EH (cell line): ENCODE measurements around the gene KIF5C.

Experiments used
- DNase-seq: peaks from one replicate; pipeline ENCODE4 v3.0.0-alpha.2; 2015; ENCODE audit warnings: low read depth

Gene KIF5C

DNA sequence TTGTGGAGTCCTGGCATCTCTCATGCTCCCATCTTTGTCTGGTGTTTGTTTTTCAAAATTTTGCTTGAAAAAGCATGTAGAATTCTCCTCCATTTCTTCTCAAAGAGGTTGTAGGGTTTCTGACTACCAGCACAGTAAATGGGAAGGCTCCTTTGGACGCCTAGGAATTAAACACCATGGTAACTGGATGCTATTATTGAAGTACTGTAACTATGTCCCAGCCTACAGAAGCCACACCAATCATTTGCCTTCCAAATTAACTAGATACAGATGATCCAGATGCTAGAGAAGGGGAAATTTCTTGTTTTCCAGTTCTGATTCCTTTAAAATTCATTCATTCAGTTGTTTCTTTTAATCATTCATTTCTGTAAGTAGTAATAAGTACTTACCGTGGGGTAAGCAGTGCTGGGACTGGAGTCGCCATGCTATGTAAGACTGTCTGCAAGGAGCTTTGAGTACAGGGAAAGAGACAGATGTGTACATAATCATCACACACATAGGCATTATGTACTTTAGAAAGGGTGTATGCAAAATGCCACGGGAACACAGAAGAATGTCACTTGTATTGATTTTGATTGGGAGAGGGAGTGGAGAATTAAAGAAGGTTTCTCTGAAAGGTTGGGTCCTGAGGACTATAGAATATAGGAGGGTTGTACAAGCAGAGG is 49.6 kb downstream of the KIF5C start:
- DNase-seq, result no peak

DNA sequence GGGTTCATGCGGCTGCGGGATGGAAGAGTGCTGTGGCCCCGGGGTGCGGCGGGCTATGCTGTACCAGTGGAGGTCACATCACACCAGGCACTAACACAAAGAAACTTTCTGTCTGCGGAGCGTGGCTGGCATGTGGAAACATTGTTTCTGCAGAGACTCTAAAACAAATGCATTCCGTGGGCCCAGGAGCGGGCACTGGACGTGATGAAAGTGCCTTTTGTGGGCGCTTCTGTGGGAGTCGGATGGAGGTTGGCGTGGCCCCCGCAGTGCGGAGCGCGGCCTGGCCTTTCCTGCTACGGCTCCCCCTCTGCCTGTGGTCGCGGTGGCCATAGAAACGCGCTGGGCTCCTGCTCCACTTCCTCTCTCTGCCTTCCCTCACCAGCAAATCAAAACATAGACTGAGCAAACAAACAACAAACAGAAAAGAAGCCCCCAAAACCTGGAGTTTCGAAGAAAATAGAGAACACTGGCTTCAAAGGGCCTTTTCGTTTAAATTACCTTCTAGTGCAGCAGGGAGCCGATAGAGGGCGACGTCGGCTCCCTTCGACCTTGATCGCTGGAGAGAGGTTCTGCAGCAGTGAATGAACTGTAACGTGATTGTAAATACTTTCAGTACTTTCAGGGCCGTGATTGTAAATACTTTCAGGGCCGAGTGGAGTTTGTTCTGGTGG is 51.4 kb downstream of the KIF5C start:
- peak; percentile 48 for DNase-seq

DNA sequence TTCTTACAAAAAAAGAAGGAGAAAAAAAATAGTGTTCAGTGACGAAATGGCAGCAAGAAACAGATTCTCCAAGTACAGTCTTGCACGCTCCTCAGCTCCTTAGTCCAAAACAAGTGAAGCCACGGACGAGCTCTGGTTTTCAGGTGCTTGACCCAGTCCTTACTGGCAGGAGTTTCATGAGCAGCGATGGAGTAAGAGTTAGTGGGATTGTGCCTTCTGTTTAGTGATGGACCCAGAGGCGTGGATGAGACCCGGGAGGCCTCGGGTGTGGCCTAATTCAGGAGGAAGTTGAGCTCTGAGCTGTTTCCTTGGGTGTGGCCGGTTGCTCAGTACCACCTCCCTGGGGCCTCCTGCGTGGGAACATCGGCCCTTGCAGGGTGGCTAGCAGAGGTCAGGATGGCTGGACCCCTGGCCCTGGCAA is 52.0 kb downstream of the KIF5C start:
- no peak for DNase-seq

DNA sequence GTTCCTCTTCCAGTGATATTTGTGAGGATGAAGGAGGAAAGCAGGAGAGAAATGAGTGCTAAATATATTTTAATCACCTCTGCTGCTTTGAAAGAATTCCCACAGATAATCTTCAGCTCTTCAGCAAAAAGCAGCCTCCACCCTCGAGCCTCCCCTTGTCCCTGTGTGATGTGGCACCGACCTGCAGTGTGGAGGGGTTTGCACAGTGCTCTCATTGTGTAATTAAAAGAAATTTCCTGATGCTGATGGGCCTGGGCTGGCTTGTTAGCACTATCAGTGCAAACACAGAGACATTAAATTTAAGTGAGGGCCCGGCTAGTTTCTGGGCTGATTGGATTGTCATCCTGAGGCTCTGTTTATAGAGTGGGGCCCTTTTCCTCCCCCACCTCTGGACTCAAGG is 53.4 kb downstream of the KIF5C start:
- DNase-seq, result no peak

DNA sequence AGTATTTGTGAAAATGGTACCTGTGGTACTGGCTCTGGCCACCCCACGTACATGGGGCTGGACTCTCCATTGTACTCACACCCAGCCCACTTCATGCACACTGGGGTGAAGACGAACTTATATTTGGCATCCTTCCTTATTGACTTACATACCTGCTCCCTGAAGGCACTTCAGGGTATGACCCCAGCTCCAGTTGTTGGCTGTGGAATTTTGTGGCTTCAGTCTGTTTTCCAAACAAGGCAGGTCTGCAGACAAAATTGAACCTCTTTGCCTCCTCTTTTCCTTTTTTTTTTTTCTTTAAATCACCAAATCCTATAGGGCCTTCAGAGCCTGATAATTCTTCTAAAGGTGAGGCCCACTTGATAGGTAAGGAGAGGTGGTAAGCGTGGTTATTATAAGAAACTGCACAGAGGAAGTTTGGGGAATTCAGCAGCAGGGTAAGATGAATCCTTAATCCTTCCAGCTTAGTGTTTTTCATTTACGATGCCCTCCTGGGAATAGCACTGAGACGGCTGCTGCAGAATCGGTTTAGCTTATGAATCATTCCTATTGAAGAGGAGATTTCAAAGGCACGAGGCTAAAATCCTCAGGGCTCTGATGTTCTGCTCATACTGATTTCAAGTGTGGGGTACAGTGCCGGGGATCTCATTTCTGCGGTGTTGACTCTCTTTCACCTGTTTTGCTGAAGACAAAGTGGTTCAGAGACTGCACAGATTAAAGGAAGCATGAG is 55.2 kb downstream of the KIF5C start:
- DNase-seq, result no peak

DNA sequence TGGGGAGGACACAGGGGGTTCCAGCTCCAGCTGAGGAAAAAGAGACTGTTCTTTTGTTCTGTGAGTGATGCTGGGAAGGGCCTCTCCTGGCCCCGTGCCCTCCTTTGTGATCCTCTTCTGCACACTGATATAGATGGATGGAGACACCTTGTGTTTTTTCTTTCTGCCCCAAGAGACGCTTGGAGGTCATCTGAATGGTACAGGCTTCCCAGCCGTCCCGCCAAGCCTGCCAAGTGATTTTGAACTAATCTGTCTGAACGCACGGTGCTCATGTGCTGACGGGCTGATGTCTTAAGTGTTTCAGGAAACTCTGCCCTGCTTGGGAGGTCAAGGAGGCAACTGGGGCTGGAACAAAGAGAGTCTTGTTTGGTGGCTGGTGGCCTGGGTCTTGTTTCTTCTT is 57.5 kb downstream of the KIF5C start:
- no peak for DNase-seq

DNA sequence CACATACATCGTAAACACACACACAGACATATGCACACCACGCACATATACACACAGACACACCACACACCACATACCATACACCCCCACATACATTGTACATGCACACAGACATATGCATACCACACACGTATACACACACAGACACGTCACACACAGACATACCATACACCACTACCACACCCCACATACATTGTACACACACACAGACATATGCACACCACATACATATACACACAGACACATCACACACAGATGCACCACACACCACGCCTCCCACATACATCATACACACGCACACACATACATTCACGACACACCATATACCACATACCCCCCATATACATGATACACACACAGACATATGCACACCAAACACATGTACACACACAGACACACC is 58.4 kb downstream of the KIF5C start:
- DNase-seq, result no peak

DNA sequence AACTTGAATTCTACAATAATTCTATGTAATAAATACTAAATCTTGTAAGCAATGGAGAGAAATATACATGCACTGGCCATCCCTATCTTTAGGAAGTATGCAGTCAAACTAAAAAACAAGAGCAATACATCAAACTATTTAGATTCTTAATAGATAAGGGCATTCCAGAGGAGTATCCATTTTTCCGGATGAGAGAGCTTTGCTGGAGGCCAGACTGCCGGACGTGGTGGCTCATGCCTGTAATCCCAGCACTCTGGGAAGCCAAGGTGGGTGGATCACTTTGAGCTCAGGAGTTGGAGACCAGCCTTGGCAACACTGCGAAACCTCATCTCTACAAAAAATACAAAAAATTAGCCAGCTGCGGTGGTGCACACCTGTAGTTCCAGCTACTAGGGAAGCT is 60.8 kb downstream of the KIF5C start:
- peak; percentile 23 for DNase-seq

DNA sequence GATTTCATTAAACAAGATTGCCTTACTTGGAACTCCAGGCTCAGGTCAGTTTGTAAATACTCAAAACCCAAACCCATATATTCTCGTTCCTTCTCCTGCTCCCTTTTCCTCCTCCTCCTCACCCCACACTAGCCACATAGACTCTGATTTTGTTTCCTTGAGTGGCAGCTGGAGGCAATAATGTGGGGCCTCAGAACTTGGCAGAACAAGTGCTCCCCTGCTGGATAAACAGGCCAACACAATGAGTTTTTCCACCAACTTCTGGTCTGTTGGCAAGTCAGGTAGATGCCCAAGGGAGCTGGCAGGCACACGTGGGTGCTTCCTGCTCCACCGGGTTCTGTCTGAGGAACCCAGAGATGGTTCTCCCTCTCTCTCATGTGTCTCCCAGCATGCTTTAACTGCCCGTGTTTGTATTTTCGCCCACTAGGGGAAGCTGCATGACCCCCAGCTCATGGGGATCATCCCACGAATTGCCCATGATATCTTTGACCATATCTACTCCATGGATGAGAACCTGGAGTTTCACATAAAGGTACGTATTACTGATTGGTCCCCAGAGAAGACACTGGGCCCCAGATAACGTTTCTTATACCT is 61.9 kb downstream of the KIF5C start:
- no peak for DNase-seq

DNA sequence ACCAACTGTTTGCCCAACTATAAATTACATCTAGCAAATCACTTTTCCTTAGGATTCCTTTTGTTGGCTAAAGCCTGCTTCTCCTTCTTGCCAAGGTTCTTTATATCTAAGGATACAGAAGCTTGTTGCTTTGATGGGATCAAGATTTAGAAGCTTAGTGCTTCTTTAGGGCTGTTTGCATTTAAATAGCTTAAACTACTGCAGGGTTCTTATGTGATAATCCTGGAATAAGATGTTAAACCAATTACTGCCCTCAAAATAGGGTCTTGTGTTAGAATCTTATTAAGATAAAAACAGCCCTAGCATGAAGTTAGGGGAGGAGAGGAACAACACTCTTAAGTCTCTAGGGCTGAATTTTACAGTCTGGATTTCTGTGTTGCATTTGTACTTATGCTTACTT is 64.2 kb downstream of the KIF5C start:
- DNase-seq, result no peak

DNA sequence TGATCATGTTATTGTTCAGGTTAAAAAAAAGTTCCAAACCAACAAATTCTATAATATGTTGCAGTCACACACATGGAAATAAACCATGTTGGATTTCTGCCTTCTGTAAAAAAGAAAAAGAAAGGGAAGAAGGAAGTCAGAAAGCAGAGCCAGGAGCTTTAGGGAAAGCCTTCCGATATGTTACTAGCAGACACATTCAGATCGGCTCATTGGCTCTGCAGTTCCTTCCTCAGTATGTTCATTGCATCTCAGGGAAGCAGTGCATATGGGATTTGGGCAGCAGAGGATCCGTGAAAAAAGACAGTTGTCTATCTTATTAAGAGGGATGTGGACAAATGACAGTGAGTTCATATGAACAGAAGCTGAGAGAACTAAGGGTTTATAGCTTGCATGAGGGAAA is 68.1 kb downstream of the KIF5C start:
- DNase-seq, result no peak

DNA sequence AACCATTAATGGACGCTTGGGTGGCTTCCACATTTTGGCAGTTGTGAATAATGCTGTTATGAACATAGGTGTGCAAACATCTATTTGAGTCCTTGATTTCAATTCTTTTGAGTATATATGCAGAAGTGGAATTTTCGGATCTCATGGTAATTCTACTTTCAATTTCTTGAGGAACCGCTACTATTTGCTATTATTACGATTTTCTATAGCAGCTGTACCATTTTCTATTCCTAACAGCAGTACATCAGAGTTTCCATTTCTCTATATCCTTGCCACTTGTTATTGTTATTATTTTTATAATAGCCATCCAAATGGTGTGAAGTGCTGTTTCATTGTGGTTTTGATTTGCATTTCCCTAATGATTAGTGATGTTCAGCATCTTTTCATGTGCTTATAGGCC is 69.5 kb downstream of the KIF5C start:
- no peak for DNase-seq

DNA sequence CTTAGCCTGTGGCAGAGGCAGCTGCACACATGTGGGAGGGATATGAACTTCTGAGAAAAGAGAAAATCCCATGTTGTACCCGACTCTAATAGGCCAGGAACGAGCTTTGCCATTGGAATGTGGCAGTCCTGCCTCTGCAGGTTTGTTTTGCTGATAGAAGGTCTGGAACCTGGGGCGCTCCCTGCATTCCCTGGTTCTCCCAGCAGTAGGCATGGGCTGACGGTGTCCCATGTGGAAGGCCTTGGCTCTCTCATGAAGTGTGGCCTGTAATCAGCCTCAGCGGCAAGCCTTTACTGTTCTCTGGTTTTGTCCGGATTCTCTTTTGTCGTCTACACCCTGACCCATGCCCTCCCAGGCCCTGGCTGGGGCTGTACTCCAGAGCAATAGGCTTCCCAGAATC is 72.3 kb downstream of the KIF5C start:
- no peak for DNase-seq

DNA sequence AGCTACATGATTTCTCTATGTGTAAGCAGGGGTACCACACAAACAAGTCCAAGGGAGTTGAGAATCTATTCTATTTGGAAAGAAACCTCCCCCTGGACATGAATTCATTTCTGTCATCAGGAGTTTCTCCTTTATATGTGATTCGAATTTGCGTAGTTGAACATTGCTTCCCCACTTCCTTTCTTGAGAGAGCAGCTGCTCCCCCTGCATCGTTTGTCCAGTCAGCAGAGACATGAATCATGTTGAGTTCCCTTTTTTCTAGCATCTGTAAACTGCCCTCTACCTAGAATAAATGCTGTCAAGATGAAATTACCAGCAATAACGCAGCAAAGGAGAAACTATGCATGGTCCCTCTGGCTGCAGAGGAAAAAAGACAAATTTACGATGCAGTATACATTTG is 73.8 kb downstream of the KIF5C start:
- no peak for DNase-seq

DNA sequence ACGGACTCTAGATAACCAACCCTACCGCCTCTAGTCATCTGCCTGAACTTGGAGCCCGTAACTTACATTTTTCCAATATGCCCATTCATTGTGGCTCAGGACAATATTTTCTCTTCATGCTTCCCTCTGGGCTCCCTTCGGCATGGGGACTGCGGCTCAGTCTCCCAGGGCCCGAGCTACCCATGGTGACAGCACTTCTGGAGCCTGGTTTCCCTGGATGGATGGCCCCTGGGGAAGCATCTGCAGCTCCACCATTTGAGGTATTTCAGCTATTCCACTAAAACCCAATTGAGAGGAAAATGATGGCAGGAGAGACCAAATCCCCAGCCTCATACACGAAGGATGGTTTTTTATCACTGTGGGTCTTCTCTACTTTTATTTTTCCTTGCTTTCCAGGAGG is 74.3 kb downstream of the KIF5C start:
- DNase-seq, result no peak

DNA sequence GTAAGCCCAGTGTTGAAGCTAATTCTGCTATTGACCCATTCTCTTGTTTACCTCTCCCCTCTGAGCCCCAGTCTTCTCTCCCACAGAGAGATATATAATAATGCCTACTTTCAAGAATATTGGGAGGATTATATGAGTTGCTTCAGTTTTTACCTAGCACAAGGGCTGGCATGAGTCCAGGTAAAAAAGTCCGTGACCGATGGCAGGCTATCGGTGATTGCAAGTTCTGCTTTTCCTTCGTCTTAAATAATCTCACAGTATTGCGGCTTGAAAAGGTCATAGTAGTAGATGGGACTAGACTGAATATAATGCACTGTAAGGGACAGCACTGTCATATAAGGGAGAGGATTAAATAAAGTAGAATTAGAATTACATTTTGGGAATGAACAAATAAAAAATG is 77.6 kb downstream of the KIF5C start:
- DNase-seq, result no peak

DNA sequence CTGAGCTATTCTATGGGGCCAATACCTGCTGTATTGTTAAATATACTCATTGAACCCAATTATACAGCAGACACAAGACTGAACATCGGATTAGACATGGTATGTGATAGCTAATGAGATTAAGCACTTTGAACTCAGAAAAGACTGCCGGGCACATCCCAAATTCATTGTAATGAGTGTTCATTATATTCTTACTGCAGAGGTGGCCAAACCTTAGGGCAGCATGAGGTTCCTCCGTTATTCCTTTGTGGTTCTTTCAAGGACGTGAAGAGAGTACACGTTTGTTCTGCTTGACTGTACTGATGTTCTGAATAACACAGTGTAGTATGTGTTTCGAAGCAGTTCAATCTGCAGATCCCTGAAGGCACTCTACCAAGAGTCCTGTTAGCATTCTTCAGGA is 78.4 kb downstream of the KIF5C start:
- DNase-seq, result no peak

DNA sequence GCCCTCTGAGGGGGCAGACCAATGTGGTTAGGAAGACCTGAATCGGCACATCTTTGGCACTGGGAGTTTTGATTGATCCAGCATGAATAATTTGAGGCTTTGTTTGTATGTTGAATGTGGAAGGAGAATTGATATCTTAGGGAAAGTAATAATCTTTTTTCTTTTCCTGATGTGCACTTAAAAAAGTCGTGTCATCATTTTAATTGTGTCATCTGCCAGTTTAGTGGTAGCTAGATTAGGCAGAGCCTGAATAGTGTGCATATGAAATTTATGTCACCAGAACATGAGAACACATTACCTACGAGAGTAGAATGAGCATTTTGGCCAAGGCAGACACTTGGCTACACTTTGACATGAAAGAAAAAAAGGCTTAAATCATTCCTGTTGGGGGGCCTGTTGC is 79.5 kb downstream of the KIF5C start:
- DNase-seq, result no peak

DNA sequence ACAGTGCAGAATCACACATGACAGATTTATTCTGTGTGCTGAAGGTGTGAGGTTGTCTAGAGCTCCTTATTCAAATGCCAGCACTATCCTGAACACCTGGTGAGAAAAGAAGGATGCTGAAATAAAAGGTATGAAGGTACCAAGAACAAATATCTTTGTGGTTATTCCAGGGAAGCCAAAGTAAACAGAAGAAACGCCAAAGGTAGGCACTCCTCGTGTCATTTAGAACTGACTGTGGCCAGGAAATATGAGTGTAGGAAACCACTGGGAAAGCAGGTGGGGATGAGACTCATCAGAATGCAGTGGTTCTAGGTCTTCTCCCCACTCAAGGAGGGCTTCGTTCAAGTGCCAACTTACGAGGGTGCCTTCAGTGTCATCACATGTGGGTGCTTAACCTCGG is 80.8 kb downstream of the KIF5C start:
- DNase-seq, result no peak

DNA sequence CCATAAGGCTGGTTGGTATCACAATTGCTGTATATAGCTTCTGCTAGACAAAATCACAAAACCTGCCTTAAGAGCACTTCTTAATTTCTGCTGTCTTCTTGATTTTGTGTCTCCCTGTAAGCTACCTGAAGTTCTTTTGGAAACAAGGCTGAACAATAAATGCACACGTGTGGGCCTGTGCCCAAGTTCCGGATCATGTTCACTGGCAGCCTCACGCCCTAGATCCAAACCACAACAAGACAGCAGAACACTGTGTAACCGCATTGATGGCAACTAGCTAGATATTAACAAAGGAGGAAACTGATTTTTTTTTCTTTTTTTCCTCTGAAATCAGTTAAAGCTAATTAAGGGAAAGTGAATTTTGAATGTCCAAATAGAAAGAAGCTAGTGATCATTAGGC is 82.0 kb downstream of the KIF5C start:
- DNase-seq, result no peak

DNA sequence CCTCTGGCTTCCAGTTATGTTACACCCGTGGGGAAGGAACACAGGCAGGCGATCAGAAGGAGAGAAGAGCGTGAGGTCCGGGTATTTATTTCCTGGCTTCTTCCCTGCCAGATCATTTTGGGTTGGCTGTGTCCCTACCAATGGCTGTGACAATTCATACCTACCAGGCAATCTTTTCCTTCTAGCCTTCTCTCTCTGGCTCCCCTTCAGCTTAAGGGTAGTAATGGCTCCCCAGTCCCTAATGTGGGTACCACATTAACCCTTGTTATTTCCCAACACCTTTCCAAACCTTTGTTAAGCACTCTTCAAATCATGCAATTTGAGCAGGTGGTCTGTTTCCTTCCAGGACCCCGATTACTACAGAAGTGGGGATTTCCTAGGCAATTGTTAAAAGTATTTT is 84.7 kb downstream of the KIF5C start:
- no peak for DNase-seq

DNA sequence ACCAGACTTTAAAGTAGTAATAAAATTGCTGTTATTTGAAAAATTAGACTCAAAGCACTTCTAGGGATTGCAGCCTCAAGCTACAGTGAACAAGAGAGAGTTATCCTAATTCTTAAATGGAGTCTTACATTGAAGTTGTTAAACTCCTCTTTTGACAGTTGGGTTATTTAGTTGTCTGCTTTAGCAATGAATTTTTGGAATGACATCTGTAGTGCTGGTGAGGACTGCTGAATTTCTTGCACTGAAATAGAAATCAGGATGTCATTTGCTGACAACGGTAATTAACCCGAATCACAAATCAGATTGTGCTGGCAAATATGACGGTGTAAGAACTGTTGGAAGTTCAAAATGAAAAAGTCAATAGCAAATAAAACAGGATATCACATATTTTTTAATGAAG is 85.5 kb downstream of the KIF5C start:
- DNase-seq, result no peak

DNA sequence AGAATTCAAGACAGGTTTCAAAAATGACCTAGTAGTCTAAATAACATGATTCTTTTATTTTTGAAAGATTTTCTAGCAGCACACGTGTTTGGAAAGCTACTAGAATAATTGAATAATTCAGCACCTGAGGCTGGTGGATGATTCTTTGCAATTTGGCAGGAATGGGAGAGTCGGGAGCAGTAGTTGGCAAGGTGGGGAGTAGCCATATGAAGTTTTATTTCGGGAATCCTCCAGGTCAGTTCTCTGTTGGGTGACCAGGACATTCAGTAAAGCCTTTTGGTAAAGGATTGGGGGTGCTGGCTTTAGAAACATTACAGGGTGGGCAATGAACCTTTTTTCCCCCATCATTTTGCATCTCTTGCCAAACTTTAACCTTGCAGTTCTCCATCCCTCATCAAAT is 88.4 kb downstream of the KIF5C start:
- no peak for DNase-seq
